ENCODE data around the gene SCAMP5. TPM values are rescaled to one million over a fixed set of nuclear protein-coding genes. Genes with fewer than 3 reads are reported as not detected.

Gene SCAMP5
- total and polyA plus RNA-seq, 2 of the 4 experiments (the other 2 are of a cell fraction), result 0.36 to 1.6 TPM

DNA sequence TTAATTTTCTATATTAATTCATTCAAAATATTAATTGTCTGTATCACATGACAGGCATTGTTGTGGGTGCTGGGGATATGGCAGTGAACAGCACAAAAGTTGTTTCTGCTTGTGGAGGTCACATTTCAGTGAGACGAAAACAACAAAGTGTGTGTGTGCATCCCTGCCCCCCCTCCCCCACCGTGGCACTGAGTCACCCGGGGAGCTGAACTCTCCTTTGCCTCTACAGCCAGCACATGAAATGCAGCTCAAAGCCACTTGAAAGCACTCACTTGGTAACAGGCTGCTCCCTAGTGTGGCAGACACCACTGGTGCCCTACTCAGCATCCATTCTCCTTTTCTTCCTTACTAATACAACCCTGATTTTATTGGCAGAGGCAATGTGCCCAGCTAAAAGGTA, 16.9 kb upstream of the SCAMP5 start:
- Histone ChIP-seq H2AK5ac (ENCODE audit: low read depth, low read length) (no peak overlapping the region), H3K18ac (ENCODE audit: low read depth, low read length) (no peak overlapping the region), H4K8ac (ENCODE audit: low read depth in 2 of 2, low read length in 2 of 2) (no peak overlapping the region), H4K5ac (ENCODE audit: low read depth, low read length) (no peak overlapping the region), H3K36me3 (ENCODE audit: control insufficient read depth, insufficient read depth, low read length) (no peaks in the 10 kb centered on the region), H2AFZ (replicated peaks; ENCODE audit: low read length, poor library complexity) (no peak overlapping the region), H3K4ac (ENCODE audit: low read depth, low read length) (no peak overlapping the region), H3K4me2 (ENCODE audit: low read depth, low read length) (no peak overlapping the region), H3K14ac (replicated peaks; ENCODE audit: low read depth, low read length) (no peak overlapping the region), H3K9me1 (ENCODE audit: insufficient read depth, low read length) (no peaks in the 10 kb centered on the region), H3K23ac (ENCODE audit: low read depth, low read length) (no peak overlapping the region), H3K9me3 (ENCODE audit: control insufficient read depth, insufficient read depth, low read length) (no peaks in the 10 kb centered on the region), H2BK5ac (ENCODE audit: low read depth, low read length, poor library complexity, severe bottlenecking) (no peak overlapping the region), H3K56ac (ENCODE audit: extremely low read depth, insufficient read depth, low read length) (no peak overlapping the region), H3K4me3 (ENCODE audit: insufficient read depth, low read depth, low read length) (no peak overlapping the region), H3K27me3 (ENCODE audit: control insufficient read depth, insufficient read depth, low read length) (peaks cover 7% of the 10 kb centered on the region), H3K9ac (ENCODE audit: low read depth, low read length) (no peak overlapping the region), H2AK9ac (replicated peaks; ENCODE audit: low read depth, low read length, poor library complexity) (no peak overlapping the region), H3K79me1 (ENCODE audit: low read depth in 1 of 2, low read length in 2 of 2) (no peaks in the 10 kb centered on the region), H4K20me1 (ENCODE audit: insufficient read depth, low read length) (no peaks in the 10 kb centered on the region), H4K91ac (ENCODE audit: insufficient read depth, low read depth, low read length) (no peak overlapping the region), H2BK120ac (ENCODE audit: low read depth, low read length) (no peak overlapping the region), H3K27ac (ENCODE audit: insufficient read depth, low read length) (no peak overlapping the region), H2BK15ac (ENCODE audit: low read depth, low read length) (no peak overlapping the region), H3K4me1 (ENCODE audit: control insufficient read depth, insufficient read depth, low read length) (peaks cover 2% of the 10 kb centered on the region; the same call in 1 of the 2 replicates), H2BK20ac (ENCODE audit: low read depth, low read length) (no peak overlapping the region)
- no CpG with 5 or more reads among the region's 3 CpGs for WGBS, 2 experiments (ENCODE audit: extremely low coverage in 2 of 2, insufficient read length in 1 of 2)
- ChIA-PET POLR2A (ENCODE audit: unreplicated experiment) (interaction anchor here (0.5 kb wide), 1 partner anchor 44 kb away, joined by 9 read pairs; no protein-coding TSS in a partner anchor), CTCF (no interaction called here)
- TF ChIP-seq RCOR1 (IDR thresholded peaks at IDR 0.05; ENCODE audit: insufficient replicate concordance, low read length) (no peak), BHLHE40 (IDR thresholded peaks at IDR 0.05; ENCODE audit: low read depth, low read length) (no peak), NFE2L2 (IDR thresholded peaks at IDR 0.05; ENCODE audit: low read depth, low read length) (no peak), CEBPB (IDR thresholded peaks at IDR 0.05; ENCODE audit: low read depth, low read length) (no peak), POLR2A (IDR thresholded peaks at IDR 0.05; ENCODE audit: low read depth, low read length) (no peak), MAZ (IDR thresholded peaks at IDR 0.05; ENCODE audit: borderline replicate concordance, low read depth, low read length) (no peak), FOS (IDR thresholded peaks at IDR 0.05; ENCODE audit: low read depth, low read length) (no peak), CHD1 (IDR thresholded peaks at IDR 0.05; ENCODE audit: low read depth, low read length) (no peak), MXI1 (IDR thresholded peaks at IDR 0.05; ENCODE audit: borderline replicate concordance, low read depth, low read length) (no peak), MAFK (IDR thresholded peaks at IDR 0.05; ENCODE audit: low read depth, low read length) (no peak), RFX5 (IDR thresholded peaks at IDR 0.05; ENCODE audit: low read depth, low read length) (no peak), RAD21 (IDR thresholded peaks at IDR 0.05; ENCODE audit: low read length) (no peak)
- TF ChIP-seq, protein P1, sequence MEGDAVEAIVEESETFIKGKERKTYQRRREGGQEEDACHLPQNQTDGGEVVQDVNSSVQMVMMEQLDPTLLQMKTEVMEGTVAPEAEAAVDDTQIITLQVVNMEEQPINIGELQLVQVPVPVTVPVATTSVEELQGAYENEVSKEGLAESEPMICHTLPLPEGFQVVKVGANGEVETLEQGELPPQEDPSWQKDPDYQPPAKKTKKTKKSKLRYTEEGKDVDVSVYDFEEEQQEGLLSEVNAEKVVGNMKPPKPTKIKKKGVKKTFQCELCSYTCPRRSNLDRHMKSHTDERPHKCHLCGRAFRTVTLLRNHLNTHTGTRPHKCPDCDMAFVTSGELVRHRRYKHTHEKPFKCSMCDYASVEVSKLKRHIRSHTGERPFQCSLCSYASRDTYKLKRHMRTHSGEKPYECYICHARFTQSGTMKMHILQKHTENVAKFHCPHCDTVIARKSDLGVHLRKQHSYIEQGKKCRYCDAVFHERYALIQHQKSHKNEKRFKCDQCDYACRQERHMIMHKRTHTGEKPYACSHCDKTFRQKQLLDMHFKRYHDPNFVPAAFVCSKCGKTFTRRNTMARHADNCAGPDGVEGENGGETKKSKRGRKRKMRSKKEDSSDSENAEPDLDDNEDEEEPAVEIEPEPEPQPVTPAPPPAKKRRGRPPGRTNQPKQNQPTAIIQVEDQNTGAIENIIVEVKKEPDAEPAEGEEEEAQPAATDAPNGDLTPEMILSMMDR (conservative IDR thresholded peaks at IDR 0.05; ENCODE audit: low read depth, low read length), result no peak
- TF ChIP-seq, protein P2, sequence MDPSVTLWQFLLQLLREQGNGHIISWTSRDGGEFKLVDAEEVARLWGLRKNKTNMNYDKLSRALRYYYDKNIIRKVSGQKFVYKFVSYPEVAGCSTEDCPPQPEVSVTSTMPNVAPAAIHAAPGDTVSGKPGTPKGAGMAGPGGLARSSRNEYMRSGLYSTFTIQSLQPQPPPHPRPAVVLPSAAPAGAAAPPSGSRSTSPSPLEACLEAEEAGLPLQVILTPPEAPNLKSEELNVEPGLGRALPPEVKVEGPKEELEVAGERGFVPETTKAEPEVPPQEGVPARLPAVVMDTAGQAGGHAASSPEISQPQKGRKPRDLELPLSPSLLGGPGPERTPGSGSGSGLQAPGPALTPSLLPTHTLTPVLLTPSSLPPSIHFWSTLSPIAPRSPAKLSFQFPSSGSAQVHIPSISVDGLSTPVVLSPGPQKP (IDR thresholded peaks at IDR 0.05; ENCODE audit: borderline replicate concordance, low read depth, low read length), result no peak
- TF ChIP-seq, protein P3, sequence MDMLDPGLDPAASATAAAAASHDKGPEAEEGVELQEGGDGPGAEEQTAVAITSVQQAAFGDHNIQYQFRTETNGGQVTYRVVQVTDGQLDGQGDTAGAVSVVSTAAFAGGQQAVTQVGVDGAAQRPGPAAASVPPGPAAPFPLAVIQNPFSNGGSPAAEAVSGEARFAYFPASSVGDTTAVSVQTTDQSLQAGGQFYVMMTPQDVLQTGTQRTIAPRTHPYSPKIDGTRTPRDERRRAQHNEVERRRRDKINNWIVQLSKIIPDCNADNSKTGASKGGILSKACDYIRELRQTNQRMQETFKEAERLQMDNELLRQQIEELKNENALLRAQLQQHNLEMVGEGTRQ (IDR thresholded peaks at IDR 0.05; ENCODE audit: low read depth, low read length), result no peak
- no TSS peak for BruUV-seq (replicated peaks)
- dilution Hi-C loops (cut with HindIII; ENCODE audit: low sequenced_read_pairs, unreplicated experiment), result no loop called here
- in situ Hi-C loops (cut with MboI; ENCODE audit: low sequenced_read_pairs), result no loop called here
- ATAC-seq (ENCODE audit: low read depth) (peak; percentile 64), DNase-seq (peak; percentile 22)
- intact Hi-C loops (cut with micrococcal nuclease), result no loop called here
